ENCODE results near the gene SLC25A17.

DNA sequence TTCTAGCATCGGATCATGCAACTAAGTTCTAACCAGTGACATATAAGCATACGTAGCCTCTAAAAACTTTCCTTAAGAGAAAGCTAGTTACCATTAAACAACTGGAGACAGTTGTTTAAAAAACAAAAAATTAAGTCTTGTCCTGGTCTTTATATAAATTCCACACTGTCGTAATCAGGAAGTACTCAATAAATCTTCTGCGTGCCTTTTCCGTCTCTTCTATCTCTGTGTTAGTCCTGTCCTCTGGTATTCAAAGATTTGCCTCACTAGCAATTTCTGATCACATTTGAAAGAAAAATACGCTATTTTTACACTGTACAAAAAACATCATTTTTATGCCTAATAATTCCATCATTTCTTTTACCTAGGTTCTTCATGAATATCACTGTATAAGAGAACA lies 10.0 kb upstream of the SLC25A17 start:
- TF ChIP-seq SUZ12 (IDR thresholded peaks at IDR 0.05; ENCODE audit: extremely low read depth, insufficient read depth, insufficient read length) (no peak), YY1 (IDR thresholded peaks at IDR 0.05; ENCODE audit: insufficient read depth, insufficient read length) (no peak), ZNF274 (IDR thresholded peaks at IDR 0.05; ENCODE audit: low read depth, low read length) (no peak)

Measured in NT2/D1 (cell line).